H9 (cell line): Measurements from ENCODE around the gene AIF1. TPM values are rescaled to one million over a fixed set of nuclear protein-coding genes. Genes with fewer than 3 reads are reported as not detected.

Source experiments
- DNase-seq: peaks from one replicate; pipeline ENCODE4 v3.0.0-alpha.2; 2017
- H2AFZ ChIP-seq: one replicate; pipeline ENCODE4 v1.6.1; 2013; ENCODE audit warnings: mild to moderate bottlenecking, low read length, control low read depth, moderate library complexity
- H2AK5ac ChIP-seq: 2 replicates; pipeline ENCODE4 v1.6.1; 2013; ENCODE audit warnings: low read length, control low read depth, mixed read lengths; ENCODE audit not compliant: insufficient read length
- H2BK120ac ChIP-seq: one replicate; pipeline ENCODE4 v1.6.1; 2013; ENCODE audit warnings: low read depth, mild to moderate bottlenecking, low read length, control low read depth, inconsistent platforms; ENCODE audit not compliant: poor library complexity, severe bottlenecking
- H2BK12ac ChIP-seq: 2 replicates; pipeline ENCODE4 v1.6.1; 2013; ENCODE audit warnings: low read length, control low read depth, mixed read lengths, low read depth; ENCODE audit not compliant: insufficient read length
- H2BK15ac ChIP-seq: 2 replicates; pipeline ENCODE4 v1.6.1; 2013; ENCODE audit warnings: low read depth, low read length, control low read depth
- H2BK20ac ChIP-seq: one replicate; pipeline ENCODE4 v1.6.1; 2013; ENCODE audit warnings: low read depth, mild to moderate bottlenecking, low read length, control low read depth, inconsistent platforms; ENCODE audit not compliant: poor library complexity, severe bottlenecking
- H2BK5ac ChIP-seq: 2 replicates; pipeline ENCODE4 v1.6.1; 2013; ENCODE audit warnings: low read length, control low read depth, mixed read lengths; ENCODE audit not compliant: insufficient read length
- H3K14ac ChIP-seq: 2 replicates; pipeline ENCODE4 v1.6.1; 2013; ENCODE audit warnings: low read length, control low read depth; ENCODE audit not compliant: insufficient read depth
- H3K18ac ChIP-seq: 2 replicates; pipeline ENCODE4 v1.6.1; 2013; ENCODE audit warnings: low read depth, mild to moderate bottlenecking, mixed read lengths, low read length, control low read depth; ENCODE audit not compliant: insufficient read length
- H3K23ac ChIP-seq: 2 replicates; pipeline ENCODE4 v1.6.1; 2013; ENCODE audit warnings: low read length, control low read depth, mixed read lengths, low read depth; ENCODE audit not compliant: insufficient read length
- H3K23me2 ChIP-seq: 2 replicates; pipeline ENCODE4 v1.6.1; 2013; ENCODE audit warnings: low read depth, mild to moderate bottlenecking, mixed read lengths, low read length, control low read depth; ENCODE audit not compliant: insufficient read length, poor library complexity, severe bottlenecking
- H3K27ac ChIP-seq: 2 replicates; pipeline ENCODE4 v1.5.1; 2013; ENCODE audit warnings: low read length, control low read depth, mixed read lengths, low read depth; ENCODE audit not compliant: insufficient read length
- H3K27me3 ChIP-seq: 2 replicates; pipeline ENCODE4 v1.6.1; 2013; ENCODE audit warnings: low read length, control low read depth, inconsistent platforms; ENCODE audit not compliant: insufficient read depth
- H3K4ac ChIP-seq: 2 replicates; pipeline ENCODE4 v1.6.1; 2013; ENCODE audit warnings: low read depth, mild to moderate bottlenecking, control low read depth, inconsistent platforms, low read length, moderate library complexity
- H3K4me1 ChIP-seq: 2 replicates; pipeline ENCODE4 v1.6.1; 2013; ENCODE audit warnings: low read length, control low read depth, inconsistent platforms; ENCODE audit not compliant: insufficient read depth
- H3K4me2 ChIP-seq: 2 replicates; pipeline ENCODE4 v1.6.1; 2013; ENCODE audit warnings: low read length, control low read depth, mixed read lengths; ENCODE audit not compliant: insufficient read length, insufficient read depth
- H3K56ac ChIP-seq: 2 replicates; pipeline ENCODE4 v1.6.1; 2013; ENCODE audit warnings: low read depth, mild to moderate bottlenecking, mixed read lengths, low read length, control low read depth; ENCODE audit not compliant: insufficient read length
- H3K79me1 ChIP-seq: 2 replicates; pipeline ENCODE4 v1.6.1; 2013; ENCODE audit warnings: low read depth, mild to moderate bottlenecking, moderate library complexity, low read length, control low read depth, inconsistent platforms; ENCODE audit not compliant: insufficient read depth, poor library complexity, severe bottlenecking
- H3K79me2 ChIP-seq: 2 replicates; pipeline ENCODE4 v1.6.1; 2013; ENCODE audit warnings: low read length, control low read depth, inconsistent platforms; ENCODE audit not compliant: insufficient read depth
- H3K9ac ChIP-seq: 2 replicates; pipeline ENCODE4 v1.6.1; 2013; ENCODE audit warnings: low read length, control low read depth, mixed read lengths; ENCODE audit not compliant: insufficient read length; ENCODE audit errors: extremely low read depth
- H3K9me3 ChIP-seq: one replicate; pipeline ENCODE4 v1.6.1; 2013; ENCODE audit warnings: low read depth, low read length, inconsistent platforms; ENCODE audit not compliant: control insufficient read depth
- H3T11ph ChIP-seq: one replicate; pipeline ENCODE4 v1.6.1; 2013; ENCODE audit warnings: mild to moderate bottlenecking, low read length, control low read depth, inconsistent platforms
- H4K20me1 ChIP-seq: one replicate; pipeline ENCODE4 v1.6.1; 2013; ENCODE audit not compliant: control insufficient read depth, insufficient read length, insufficient read depth
- H4K5ac ChIP-seq: 2 replicates; pipeline ENCODE4 v1.6.1; 2013; ENCODE audit warnings: low read depth, mild to moderate bottlenecking, mixed read lengths, low read length, control low read depth; ENCODE audit not compliant: insufficient read length
- H4K8ac ChIP-seq: replicated peaks from 2 replicates; pipeline ENCODE4 v1.6.1; 2013; ENCODE audit warnings: low read length, control low read depth, mixed read lengths, low read depth; ENCODE audit not compliant: insufficient read length
- H4K91ac ChIP-seq: 2 replicates; pipeline ENCODE4 v1.6.1; 2013; ENCODE audit warnings: low read depth, mild to moderate bottlenecking, moderate library complexity, mixed read lengths, low read length, control low read depth; ENCODE audit not compliant: insufficient read length
- H3K27ac Mint-ChIP-seq, 3 experiments: 2 replicates in 2 of 3; 3 replicates in 1 of 3; pipeline ENCODE4 v1.8.0; 2020 to 2021; ENCODE audit warnings: mixed read lengths in 3 of 3, mild to moderate bottlenecking in 1 of 3, moderate library complexity in 1 of 3
- H3K27me3 Mint-ChIP-seq: 2 replicates; pipeline ENCODE4 v1.8.0; 2021; ENCODE audit warnings: low read depth, mild to moderate bottlenecking, moderate library complexity, mixed read lengths
- H3K36me3 Mint-ChIP-seq, 3 experiments: 2 replicates in 2 of 3; 3 replicates in 1 of 3; pipeline ENCODE4 v1.8.0; 2020 to 2021; ENCODE audit warnings: low read depth in 3 of 3, mixed read lengths in 3 of 3; ENCODE audit not compliant: insufficient read depth in 1 of 3
- H3K4me1 Mint-ChIP-seq, 2 experiments: 2 replicates each; pipeline ENCODE4 v1.8.0; 2020; ENCODE audit warnings: mixed read lengths in 2 of 2
- H3K4me3 Mint-ChIP-seq, 2 experiments: 2 replicates in 1 of 2; 3 replicates in 1 of 2; pipeline ENCODE4 v1.8.0; 2020 to 2021; ENCODE audit warnings: mild to moderate bottlenecking in 2 of 2, mixed read lengths in 2 of 2, moderate library complexity in 1 of 2
- H3K9me3 Mint-ChIP-seq, 2 experiments: 2 replicates in 1 of 2; 3 replicates in 1 of 2; pipeline ENCODE4 v1.8.0; 2020; ENCODE audit warnings: mild to moderate bottlenecking in 2 of 2, mixed read lengths in 2 of 2, moderate library complexity in 1 of 2
- CTCF ChIP-seq: fragments of 200-600 bp; sonication (generic); conservative IDR thresholded peaks from 3 replicates; pipeline ENCODE4 v1.8.0; 2021; ENCODE audit warnings: antibody characterized with exemption, mild to moderate bottlenecking
- WGBS: extraction: QIAGEN DNeasy Blood & Tissue Kit; methylation state at CpG from one replicate; pipeline ENCODE4 v1.1.7; 2013; ENCODE audit warnings: missing lambda C conversion rate, low lambda C conversion rate, mixed read lengths; ENCODE audit not compliant: insufficient read length; ENCODE audit errors: extremely low coverage; 5-methylcytosine and 5-hydroxymethylcytosine counted together
- total RNA-seq: library from RNA; stranded (reverse); gene quantifications from 2 replicates; pipeline ENCODE4 v1.2.1, GENCODE V29; 2021

Gene AIF1
- total RNA-seq, 1 experiment from 2014 or later = 4.2 TPM

- Histone ChIP-seq H3K9me3 (no peaks in the 10 kb centered on the region), H4K8ac (no peak overlapping the region), H3K27ac (no peak overlapping the region), H3K56ac (no peak overlapping the region), H2BK120ac (no peak overlapping the region), H2BK20ac (no peak overlapping the region), H3K27me3 (no peaks in the 10 kb centered on the region), H3T11ph (no peak overlapping the region), H3K9ac (no peak overlapping the region), H3K79me1 (peaks cover 5% of the 10 kb centered on the region), H3K23ac (no peak overlapping the region), H3K4me2 (no peak overlapping the region), H4K91ac (no peak overlapping the region), H3K14ac (no peak overlapping the region), H2AFZ (no peak overlapping the region), H2BK12ac (no peak overlapping the region), H2AK5ac (no peak overlapping the region), H4K20me1 (no peaks in the 10 kb centered on the region), H3K23me2 (peaks cover 8% of the 10 kb centered on the region), H3K18ac (no peak overlapping the region), H4K5ac (no peak overlapping the region), H3K79me2 (peaks cover 20% of the 10 kb centered on the region), H3K4me1 (peaks cover 3% of the 10 kb centered on the region; the same call in 1 of the 2 replicates), H2BK15ac (no peak overlapping the region), H2BK5ac (no peak overlapping the region), H3K4ac (no peak overlapping the region)
- WGBS = no CpG with 5 or more reads among the region's 10 CpGs
- peaks cover 14 to 16% of the 10 kb centered on the region in 2 experiments for H3K4me1 Mint-ChIP-seq
- TF ChIP-seq CTCF = no peak
- no peaks in the 10 kb centered on the region; a peak in 1 of 5 replicates for H3K9me3 Mint-ChIP-seq
- no peak overlapping the region; a peak in 1 of 5 replicates for H3K4me3 Mint-ChIP-seq
- peaks cover 72 to 80% (median 80%) of the 10 kb centered on the region in 3 experiments for H3K36me3 Mint-ChIP-seq
- H3K27ac Mint-ChIP-seq = peak overlapping the region in 1 of 3 experiments; percentile 34; a peak in 2 of 7 replicates
- DNase-seq = no peak
- no peaks in the 10 kb centered on the region; the same call in 1 of the 2 replicates for H3K27me3 Mint-ChIP-seq
Observed at GRCh38 chr6:31624070-31624469, 9.0 kb downstream of the AIF1 start.
